HG03066 (cell line): ENCODE results near the gene RIOK1.
"Not testable (repeated sequence)": the region's sequence is repeated elsewhere in the genome, so short reads cannot be mapped to it uniquely, and the experiment has no call there.

Source experiments
- ATAC-seq: cut with Tn5 transposase; IDR thresholded peaks from one replicate; pipeline ENCODE4 v1.9.1; 2021; ENCODE audit warnings: low read depth; ENCODE audit not compliant: unreplicated experiment

RIOK1 gene

GRCh38 chr6:7389451-7390225, at the start of gene RIOK1, which contains the start of gene CAGE1:
RIOK1 (plus strand) TSS chr6:7389808; CDS start chr6:7390003, 195 bp downstream.
CAGE1 (minus strand) TSS chr6:7389742; CDS start chr6:7387173, 2,569 bp downstream.
- ATAC-seq, result peak; percentile 98

DNA sequence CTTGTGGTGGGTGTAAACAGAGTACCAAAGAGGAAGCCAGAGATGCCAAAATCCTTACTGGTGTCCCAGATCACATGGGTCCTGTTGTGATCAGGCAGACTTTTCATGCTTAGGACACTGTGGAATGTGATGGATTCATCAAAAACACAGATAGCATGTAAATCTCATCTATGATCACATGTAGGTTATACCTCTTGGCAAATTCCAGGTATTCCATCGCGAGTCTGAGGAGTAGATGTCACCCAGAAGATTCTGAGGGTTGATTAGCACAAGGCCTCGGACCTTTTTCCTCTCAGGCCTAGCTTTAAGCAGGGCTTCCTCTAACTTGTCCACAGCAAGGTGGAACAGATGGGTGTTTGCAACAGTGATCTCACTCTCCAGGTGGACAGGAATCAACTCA, 48.3 kb upstream of the RIOK1 start:
- no peak for ATAC-seq

DNA sequence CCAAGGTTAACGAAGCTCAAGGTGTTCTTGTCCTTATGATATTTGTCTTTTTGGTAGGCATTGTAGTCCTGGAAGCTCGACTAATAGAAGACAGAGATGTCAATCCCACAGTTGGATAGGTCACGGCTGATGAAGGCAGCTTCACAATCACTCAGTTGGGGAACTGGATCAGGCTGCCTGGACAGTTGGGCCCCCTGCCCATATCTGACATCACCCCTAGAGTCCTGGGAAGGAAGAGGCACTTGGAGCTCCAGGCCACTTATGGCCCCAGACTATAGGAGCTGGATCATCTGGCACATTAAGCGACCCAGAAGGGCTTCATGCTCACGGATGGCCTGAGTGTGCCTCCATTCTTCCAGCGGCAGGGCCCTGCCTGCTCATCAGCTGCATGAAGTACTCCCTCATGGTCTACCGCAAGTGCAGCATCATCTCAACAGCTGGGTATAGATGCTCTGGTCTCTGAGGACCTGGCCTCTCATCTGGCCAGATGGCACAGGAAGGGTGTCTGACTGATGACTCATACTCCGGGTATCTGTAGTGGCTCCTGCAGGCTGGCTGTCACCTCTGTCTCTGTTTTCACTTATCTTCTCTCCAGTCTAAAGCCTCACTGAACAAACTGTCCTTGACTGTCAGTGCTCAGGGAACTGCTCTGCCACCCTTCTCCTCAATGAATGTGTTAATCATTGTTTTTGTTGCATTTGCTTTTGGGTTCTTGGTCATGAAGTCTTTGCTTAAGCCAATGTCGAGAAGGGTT, 47.4 kb upstream of the RIOK1 start:
- ATAC-seq, result no peak

DNA sequence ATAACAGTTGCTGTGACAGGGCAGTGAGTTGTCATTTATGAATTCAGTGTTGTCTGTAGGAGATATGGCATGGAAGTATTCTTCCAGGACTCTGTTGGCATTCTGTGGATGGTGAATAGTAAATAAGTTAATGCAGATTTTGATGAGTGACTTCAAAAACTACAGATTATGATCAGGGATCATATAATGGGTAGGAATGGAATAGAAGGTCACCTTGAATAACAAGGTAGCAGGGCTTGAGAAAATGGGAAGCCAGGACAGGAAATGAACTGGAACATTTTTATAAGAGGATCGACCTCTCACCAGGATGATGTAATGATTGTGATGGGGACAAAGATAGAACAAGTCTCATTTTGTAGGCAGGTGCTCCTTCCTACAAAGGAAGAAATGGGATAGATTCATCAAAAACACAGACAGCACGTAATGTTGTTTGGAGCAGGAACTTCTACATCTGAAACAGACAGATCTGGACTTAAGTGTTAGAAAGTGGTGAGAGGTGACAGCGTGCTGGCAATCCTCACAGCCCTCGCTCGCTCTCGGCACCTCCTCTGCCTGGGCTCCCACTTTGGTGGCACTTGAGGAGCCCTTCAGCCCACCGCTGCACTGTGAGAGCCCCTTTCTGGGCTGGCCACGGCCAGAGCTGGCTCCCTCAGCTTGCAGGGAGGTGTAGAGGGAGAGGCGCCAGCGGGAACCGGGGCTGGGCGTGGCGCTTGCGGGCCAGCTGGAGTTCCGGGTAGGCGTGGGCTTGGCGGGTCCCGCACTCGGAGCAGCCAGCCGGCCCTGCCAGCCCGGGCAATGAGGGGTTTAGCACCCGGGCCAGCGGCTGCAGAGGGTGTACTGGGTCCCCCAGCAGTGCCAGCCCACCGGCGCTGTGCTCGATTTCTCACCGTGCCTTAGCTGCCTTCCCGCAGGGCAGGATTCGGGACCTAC, 45.8 kb upstream of the RIOK1 start:
- ATAC-seq, result no peak

DNA sequence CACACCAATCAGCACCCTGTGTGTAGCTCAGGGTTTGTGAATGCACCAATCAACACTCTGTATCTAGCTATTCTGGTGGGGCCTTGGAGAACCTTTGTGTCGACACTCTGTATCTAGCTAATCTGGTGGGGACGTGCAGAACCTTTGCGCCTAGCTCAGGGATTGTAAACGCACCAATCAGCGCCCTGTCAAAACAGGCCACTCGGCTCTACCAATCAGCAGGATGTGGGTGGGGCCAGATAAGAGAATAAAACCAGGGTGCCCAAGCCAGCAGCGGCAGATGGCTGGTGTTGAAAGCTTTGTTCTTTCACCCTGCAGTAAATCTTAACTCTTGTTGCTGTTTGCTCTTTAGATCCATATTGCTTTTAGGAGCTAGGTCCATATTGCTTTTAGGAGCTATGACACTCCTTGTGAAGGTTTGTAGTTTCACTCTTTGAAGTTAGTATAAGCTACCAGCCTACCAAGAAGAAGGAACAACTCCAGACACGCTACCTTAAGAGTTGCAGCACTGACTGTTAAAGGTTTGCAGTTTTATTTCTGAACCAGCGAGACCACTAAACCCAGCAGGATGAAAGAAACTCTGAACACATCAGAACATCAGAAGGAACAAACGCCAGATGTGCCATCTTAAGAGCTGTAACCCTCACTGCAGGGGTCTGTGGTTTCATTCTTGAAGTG, 44.7 kb upstream of the RIOK1 start:
- not testable (repeated sequence) for ATAC-seq

GRCh38 chr6:7347551-7347997, 42.0 kb upstream of the RIOK1 start:
- not testable (repeated sequence) for ATAC-seq

- not testable (repeated sequence) for ATAC-seq
These were observed 39.0 kb upstream of the RIOK1 start for GRCh38 chr6:7350591-7350990.

DNA sequence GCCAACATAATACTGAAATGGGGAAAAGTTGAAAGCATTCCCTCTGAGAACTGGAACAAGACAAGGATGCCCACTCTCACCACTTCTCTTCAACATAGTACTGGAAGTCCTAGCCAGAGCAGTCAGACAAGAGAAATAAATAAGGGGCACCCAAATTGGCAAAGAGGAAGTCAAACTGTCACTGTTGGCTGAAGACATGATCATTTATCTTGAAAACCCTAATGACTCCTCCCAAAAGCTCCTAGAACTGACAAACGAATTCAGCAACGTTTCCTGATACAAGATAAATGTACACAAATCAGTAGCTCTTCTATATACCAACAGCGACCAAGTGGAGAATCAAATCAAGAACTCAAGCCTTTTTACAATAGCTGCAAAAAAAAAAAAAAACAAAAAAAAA, 37.7 kb upstream of the RIOK1 start:
- not testable (repeated sequence) for ATAC-seq

- no peak for ATAC-seq
These were observed 22.2 kb upstream of the RIOK1 start for GRCh38 chr6:7367408-7367807.

- no peak for ATAC-seq
These were observed 15.9 kb upstream of the RIOK1 start for GRCh38 chr6:7373739-7374138.

DNA sequence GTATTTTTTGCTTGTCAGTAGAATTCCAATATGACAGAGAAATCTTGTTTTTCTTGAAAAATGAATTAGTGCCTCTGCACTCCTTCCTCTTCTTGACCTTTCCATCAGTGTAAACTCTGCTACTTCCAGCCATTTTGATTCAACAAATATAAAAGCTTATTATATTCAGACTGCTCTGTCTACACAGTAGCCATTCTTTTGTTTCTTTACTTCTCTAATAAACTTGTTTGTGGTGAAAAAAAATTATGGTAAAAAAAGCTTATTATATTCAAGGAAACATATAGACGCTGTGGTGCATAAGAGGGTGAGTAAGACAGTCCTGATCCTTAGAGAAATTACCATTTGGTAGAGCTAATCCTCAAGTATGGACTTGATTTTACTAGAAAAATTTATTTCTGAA, 11.6 kb upstream of the RIOK1 start:
- ATAC-seq, result no peak

DNA sequence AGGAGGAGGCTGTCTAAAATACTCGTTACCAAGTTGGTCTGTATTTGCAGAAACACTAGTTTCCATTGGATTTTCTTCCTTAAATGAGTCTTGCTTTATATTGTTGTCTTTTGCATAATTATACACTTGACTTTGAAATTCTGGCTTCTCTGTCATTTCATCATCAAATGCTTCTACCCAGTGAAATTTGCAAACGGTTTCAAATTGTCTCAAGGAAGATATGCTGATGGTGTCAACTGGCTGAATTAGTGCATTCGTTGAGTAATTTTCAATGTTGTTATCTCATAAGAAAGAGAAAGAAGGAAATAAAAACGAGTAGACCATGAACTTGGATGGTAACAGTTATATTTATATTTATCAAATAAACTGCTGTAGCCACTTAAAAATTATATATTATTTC, 10.9 kb upstream of the RIOK1 start:
- ATAC-seq, result no peak

GRCh38 chr6:7381092-7381491, 8.5 kb upstream of the RIOK1 start:
- no peak for ATAC-seq

- ATAC-seq, result no peak
These were observed 502 bp upstream of the RIOK1 start for GRCh38 chr6:7389162-7389450.

DNA sequence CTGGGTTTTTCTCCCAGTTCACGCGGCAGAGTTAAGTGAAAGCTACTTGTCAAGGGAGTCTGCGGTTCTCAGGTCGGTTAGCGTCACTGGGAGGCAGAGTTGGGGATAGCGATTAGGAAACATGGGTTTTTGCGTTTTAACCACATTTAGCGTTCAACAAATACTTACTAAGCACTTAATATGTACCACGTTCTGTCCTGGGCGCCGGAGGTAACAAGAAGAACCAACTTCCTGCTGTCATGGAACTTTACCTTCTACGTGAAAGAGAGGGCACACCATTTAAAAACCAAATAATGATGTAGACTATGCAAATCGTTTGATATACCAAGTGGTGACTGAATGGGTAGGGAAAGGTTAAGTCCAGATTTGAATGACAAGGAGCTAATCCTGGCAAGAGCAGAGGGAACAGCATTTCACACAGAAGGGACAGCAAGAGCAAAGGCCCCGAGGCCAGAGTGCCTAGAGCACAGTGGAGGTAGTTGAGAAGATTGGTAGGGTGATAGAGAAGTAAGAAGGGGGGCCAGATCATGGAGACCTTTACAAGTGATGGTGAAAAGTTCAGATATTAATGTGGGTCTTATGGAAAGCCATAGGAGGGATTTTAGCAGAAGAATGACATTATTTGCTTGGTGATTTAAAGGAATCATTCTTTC, 744 bp downstream of the RIOK1 start:
- peak; percentile 2 for ATAC-seq

- no peak for ATAC-seq
These were observed 1.5 kb downstream of the RIOK1 start for GRCh38 chr6:7391151-7391550.

DNA sequence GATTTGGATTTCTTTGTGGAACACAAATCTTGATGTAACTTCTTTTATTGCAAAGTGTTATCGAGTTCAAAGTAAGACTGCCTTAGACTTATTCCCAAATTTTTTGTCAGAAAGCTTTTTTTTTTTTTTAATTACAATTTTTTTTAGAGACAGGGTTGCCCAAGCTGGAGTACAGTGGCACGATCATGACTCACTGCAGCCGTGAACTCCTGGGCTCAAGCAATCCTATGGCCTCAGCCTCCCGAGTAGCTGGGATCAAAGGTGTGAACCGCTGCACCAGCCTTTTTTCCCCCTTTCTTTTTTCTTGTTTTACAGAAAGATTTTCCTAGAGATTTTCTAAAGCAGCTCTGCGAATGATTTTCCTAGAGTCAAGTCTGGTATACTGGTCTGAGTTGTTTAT, 2.8 kb downstream of the RIOK1 start:
- ATAC-seq, result no peak

DNA sequence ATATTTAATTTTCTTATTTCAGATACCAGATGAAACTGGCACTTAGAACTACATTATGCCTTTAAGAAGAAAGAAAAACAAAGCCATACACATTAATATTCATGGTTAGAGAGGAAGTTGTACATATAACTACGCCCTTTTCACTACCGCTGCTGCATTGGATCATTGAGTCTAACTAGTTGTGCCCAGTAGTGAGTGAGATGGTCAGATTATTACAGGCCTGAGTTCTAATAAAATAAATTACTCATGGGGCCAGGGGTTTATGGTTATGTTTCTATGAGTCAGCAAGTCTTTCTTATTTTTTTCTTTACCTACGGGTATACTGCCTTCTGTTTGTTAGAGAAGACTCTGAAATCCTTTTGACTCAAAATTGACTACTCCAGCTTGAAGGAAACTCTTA, 11.5 kb downstream of the RIOK1 start:
- no peak for ATAC-seq

DNA sequence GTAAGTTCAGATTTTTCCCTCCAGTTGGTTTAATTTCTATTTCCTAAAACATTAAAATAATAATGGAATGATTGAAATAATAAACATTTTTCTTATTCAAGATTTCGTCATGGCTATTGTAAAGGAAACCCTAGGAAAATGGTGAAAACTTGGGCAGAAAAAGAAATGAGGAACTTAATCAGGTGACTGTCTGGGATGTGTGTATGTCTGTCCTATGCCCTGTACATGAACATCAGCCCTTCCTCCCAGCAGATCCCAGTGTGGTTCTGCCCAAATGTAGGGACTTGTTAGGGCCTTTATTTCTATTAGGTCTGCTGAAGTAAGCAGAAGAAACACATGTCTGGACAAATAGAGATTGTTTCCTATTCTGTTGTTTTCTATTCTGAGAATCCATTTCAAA, 13.1 kb downstream of the RIOK1 start:
- ATAC-seq, result no peak

GRCh38 chr6:7404546-7404945, 14.9 kb downstream of the RIOK1 start:
- no peak for ATAC-seq
